Heart right ventricle (tissue), 16 donors: ENCODE measurements around the gene SLC39A5. TPM values are rescaled to one million over a fixed set of nuclear protein-coding genes. Genes with fewer than 3 reads are reported as not detected.
"Not testable (repeated sequence)": the region's sequence is repeated elsewhere in the genome, so short reads cannot be mapped to it uniquely, and the experiment has no call there.

Experiments used
- ATAC-seq, 8 donors: fragments of 200-7000 bp; cut with Tn5 transposase; one replicate each; pipeline ENCODE4 v1.9.1; 2020; ENCODE audit warnings: mild to moderate bottlenecking in 8 of 8, moderate library complexity in 8 of 8, moderate number of reproducible peaks in 1 of 8
- DNase-seq, 2 donors: peaks; one replicate each; pipeline ENCODE4 v3.0.0-alpha.2; 2020
- H3K27ac ChIP-seq, 10 donors: fragments of 200-600 bp; sonication (generic) in 2 of 10; one replicate each; pipeline versions ENCODE4 v1.5.0 to v1.8.0; 2020 to 2022; ENCODE audit warnings: mild to moderate bottlenecking in 3 of 10
- H3K27me3 ChIP-seq, 7 donors: fragments of 200-600 bp; one replicate each; pipeline ENCODE4 v1.8.0; 2021 to 2022; ENCODE audit warnings: mild to moderate bottlenecking in 2 of 7
- H3K36me3 ChIP-seq, 9 donors: fragments of 200-600 bp; sonication (generic) in 1 of 9; one replicate each; pipeline versions ENCODE4 v1.5.0 to v1.8.0; 2020 to 2022; ENCODE audit warnings: mild to moderate bottlenecking in 2 of 9
- H3K4me1 ChIP-seq, 9 donors: fragments of 200-600 bp; sonication (generic) in 1 of 9; one replicate each; pipeline versions ENCODE4 v1.5.0 to v1.8.0; 2020 to 2022; ENCODE audit warnings: mild to moderate bottlenecking in 4 of 9
- H3K4me3 ChIP-seq, 10 donors: fragments of 200-600 bp; sonication (generic) in 2 of 10; one replicate each; pipeline versions ENCODE4 v1.5.0 to v1.8.0; 2020 to 2022; ENCODE audit warnings: mild to moderate bottlenecking in 7 of 10, moderate library complexity in 2 of 10
- H3K9me3 ChIP-seq, 11 donors: fragments of 200-600 bp in 10 of 11; sonication (generic) in 2 of 11; one replicate each; pipeline versions ENCODE4 v1.5.0 to v1.8.0; 2013 to 2022; ENCODE audit warnings: mild to moderate bottlenecking in 2 of 11, control low read depth in 1 of 11, moderate library complexity in 1 of 11
- WGBS, 2 donors: extraction: QIAGEN DNeasy Blood & Tissue Kit; methylation state at CpG; one replicate each; pipeline ENCODE4 v1.1.7; 2013; ENCODE audit warnings: inconsistent platforms in 1 of 2; 5-methylcytosine and 5-hydroxymethylcytosine counted together
- intact Hi-C, 10 donors: fragments of 100-400 bp; cut with DNase I; formaldehyde crosslinking; loops; one replicate each; pipeline versions ENCODE4 v1.11.1 to v1.14.2; 2022
- polyA plus RNA-seq, 2 donors: library from polyadenylated mRNA; stranded (reverse); fragments of 200-250 nt; gene quantifications; one replicate each; pipeline ENCODE4 v1.2.3, GENCODE V29; 2013
- total RNA-seq, 10 donors: library from RNA; stranded (reverse); fragmentation: NEBNext Ultra II Directional in 3 of 10; extraction: Animal tissue kit (Norgen Biotek cat#: 25700) in 3 of 10; gene quantifications; one replicate each; pipeline versions ENCODE4 v1.2.1 to v1.2.4, GENCODE V29; 2021 to 2023
- TF ChIP-seq, protein P1 (sequence below), 9 donors: fragments of 200-600 bp; sonication (generic) in 2 of 9; IDR thresholded peaks; one replicate each; pipeline versions ENCODE4 v1.5.0 to v1.8.0; 2021 to 2022; ENCODE audit warnings: antibody characterized with exemption in 9 of 9, mild to moderate bottlenecking in 5 of 9, moderate library complexity in 1 of 9
- donor health status: Arrhythmogenic right ventricular cardiomyopathy.
- donor health status: ischemic (EF 13 %, LVEDD 7.1; RV severe dilation, severe dysfunction).
- donor health status: healthy with polysubstance abuse.
- donor health status: DM: no; HTN: yes; CAD: no.
- donor health status: DM: no; HTN: no; CAD: no.
- donor health status: ischemic (EF 25% LVEDD 6.9; RV normal size, moderate dysfunction).
- donor health status: ischemic (EF 25% LVEDD 5.7; RV mildly dilated, moderate dysfunction).
- donor health status: healthy.
- donor health status: DM: yes; HTN: yes; CAD: no.
- donor health status: Ischemic cardiomyopathy.
- donor health status: ischemic (EF 35%, LVEDD 5.7; RV mildly dilated, moderate dysfunction).
- donor health status: nonischemic (EF 11% LVEDD 7.7; RV severe dilation, severe dysfunction).
- donor health status: DM: yes; HTN: yes; CAD: no.
- donor health status: PGD.
- donor health status: ischemic (EF 29% LVEDD 5.4; RV normal size, mild dysfunction).
- donor health status: nonischemic (EF 23%, LVEDD 6.1; RV moderate dilation, normal function).

Gene SLC39A5
- total and polyA plus RNA-seq, 12 donors = 0.20 to 0.59 TPM; not detected in 10

- peaks cover 0 to 11% (median under 1%) of the 10 kb centered on the region in 9 donors for H3K36me3 ChIP-seq
- H3K27me3 ChIP-seq = no peaks in the 10 kb centered on the region
- H3K27ac ChIP-seq = no peak overlapping the region
- DNase-seq (no peak), ATAC-seq (no peak)
- H3K4me3 ChIP-seq = no peak overlapping the region
- TF ChIP-seq, protein P1, sequence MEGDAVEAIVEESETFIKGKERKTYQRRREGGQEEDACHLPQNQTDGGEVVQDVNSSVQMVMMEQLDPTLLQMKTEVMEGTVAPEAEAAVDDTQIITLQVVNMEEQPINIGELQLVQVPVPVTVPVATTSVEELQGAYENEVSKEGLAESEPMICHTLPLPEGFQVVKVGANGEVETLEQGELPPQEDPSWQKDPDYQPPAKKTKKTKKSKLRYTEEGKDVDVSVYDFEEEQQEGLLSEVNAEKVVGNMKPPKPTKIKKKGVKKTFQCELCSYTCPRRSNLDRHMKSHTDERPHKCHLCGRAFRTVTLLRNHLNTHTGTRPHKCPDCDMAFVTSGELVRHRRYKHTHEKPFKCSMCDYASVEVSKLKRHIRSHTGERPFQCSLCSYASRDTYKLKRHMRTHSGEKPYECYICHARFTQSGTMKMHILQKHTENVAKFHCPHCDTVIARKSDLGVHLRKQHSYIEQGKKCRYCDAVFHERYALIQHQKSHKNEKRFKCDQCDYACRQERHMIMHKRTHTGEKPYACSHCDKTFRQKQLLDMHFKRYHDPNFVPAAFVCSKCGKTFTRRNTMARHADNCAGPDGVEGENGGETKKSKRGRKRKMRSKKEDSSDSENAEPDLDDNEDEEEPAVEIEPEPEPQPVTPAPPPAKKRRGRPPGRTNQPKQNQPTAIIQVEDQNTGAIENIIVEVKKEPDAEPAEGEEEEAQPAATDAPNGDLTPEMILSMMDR (IDR thresholded peaks at IDR 0.05) = no peak
- intact Hi-C loops = loop anchor here in 1 of 10 donors (10.0 kb wide), 1 partner anchor 204 kb away; the partner anchor contains the start of gene SPRYD4
- no peaks in the 10 kb centered on the region for H3K9me3 ChIP-seq
- peaks cover 7 to 31% (median 23%) of the 10 kb centered on the region in 9 donors for H3K4me1 ChIP-seq
- WGBS, 2 donors = 55 to 57% methylated on average over 3 of the region's 3 CpGs
Measured at GRCh38 chr12:56260921-56261320, 31.1 kb downstream of the SLC39A5 start.

DNA sequence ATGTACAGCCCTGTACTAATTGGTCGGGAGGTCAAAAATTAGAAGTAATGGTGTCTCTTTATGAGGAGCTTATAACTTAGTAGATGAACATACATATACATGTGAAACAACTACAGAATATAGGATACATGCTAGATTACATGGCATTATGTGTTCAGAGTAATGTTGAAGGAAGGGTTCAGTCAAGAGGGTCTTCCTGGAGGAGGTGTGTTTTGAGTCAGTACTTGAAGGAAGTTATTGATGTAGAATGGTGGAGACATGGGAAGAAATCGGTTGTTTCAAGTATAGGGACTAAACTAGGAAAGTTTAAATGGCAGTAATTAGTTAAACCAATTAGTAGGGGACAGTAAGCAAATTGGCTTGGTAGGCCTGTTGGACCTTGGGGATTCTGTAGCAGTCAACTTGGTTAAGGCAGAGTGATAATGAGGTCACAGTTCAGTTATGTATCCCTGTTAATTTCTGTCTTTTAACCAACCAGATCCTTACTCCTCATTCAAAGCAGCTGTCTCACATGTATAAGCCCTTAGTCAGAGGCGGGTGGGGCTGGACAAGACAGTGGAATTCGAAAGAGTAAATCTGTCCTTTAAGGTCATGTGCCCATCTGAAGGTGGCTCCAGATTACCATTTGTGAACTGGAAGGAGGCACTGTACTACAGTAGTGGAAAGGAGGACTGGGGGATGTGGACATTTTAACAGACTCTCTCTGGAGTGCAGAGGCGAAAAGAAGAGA, 31.8 kb downstream of the SLC39A5 start:
- Histone ChIP-seq H3K27ac (no peak overlapping the region), H3K4me1 (peaks cover 6 to 30% (median 25%) of the 10 kb centered on the region in 9 donors), H3K4me3 (no peak overlapping the region), H3K27me3 (no peaks in the 10 kb centered on the region), H3K36me3 (peaks cover 0 to 5% (median 0%) of the 10 kb centered on the region in 9 donors), H3K9me3 (no peaks in the 10 kb centered on the region)
- no peak for DNase-seq
- intact Hi-C loops = loop anchor here in 1 of 10 donors (10.0 kb wide), 1 partner anchor 203 kb away; the partner anchor contains the start of gene SPRYD4
- TF ChIP-seq, protein P1 (IDR thresholded peaks at IDR 0.05) = no peak
- ATAC-seq = no peak
- WGBS, 2 donors = 84 to 89% methylated on average over 5 of the region's 5 CpGs

- not testable (repeated sequence) for H3K27me3 ChIP-seq, DNase-seq, H3K36me3 ChIP-seq, H3K4me3 ChIP-seq, ATAC-seq, H3K27ac ChIP-seq, H3K9me3 ChIP-seq
- WGBS, 2 donors = 91 to 92% methylated on average over 7 of the region's 7 CpGs
- H3K4me1 ChIP-seq = peaks cover 7 to 28% (median 21%) of the 10 kb centered on the region in 9 donors
- intact Hi-C loops = loop anchor here in 1 of 10 donors (10.0 kb wide), 1 partner anchor 202 kb away; the partner anchor contains the start of gene SPRYD4
- TF ChIP-seq, protein P1 (IDR thresholded peaks at IDR 0.05) = peak in 2 of 9 donors; percentile 6 to 10
Measured at GRCh38 chr12:56262955-56263354, 33.1 kb downstream of the SLC39A5 start.

- peak overlapping the region; percentile 57 to 90 (median 78) for H3K4me3 ChIP-seq
- DNase-seq, H3K9me3 ChIP-seq, H3K27me3 ChIP-seq, ATAC-seq: not testable (repeated sequence)
- H3K27ac ChIP-seq = peak overlapping the region; percentile 90 to 99 (median 96)
- intact Hi-C loops = loop anchor here in 3 of 10 donors (2.0 to 10.0 kb wide), 3 partner anchors 27 to 199 kb away; partner anchors contain the start of genes CS (in 2 of the 3) and SPRYD4 (in 1 of the 3)
- peaks cover 12 to 45% (median 22%) of the 10 kb centered on the region in 9 donors for H3K4me1 ChIP-seq
- WGBS, 2 donors = 57 to 60% methylated on average over 16 of the region's 16 CpGs
- H3K36me3 ChIP-seq = peaks cover 0 to 29% (median 15%) of the 10 kb centered on the region in 9 donors
Measured at GRCh38 chr12:56266068-56266692, 36.3 kb downstream of the SLC39A5 start.
